MCF 10A (cell line): ENCODE measurements around the gene GOLPH3. TPM values are rescaled to one million over a fixed set of nuclear protein-coding genes. Genes with fewer than 3 reads are reported as not detected.
A peak's percentile ranks its signal among the peaks of the same experiment; 100 is the strongest.

Source experiments
- BruUV-seq: library from RNA; stranded (reverse); fragments of 400-500 nt; replicated peaks from 2 replicates; lab custom pipeline; 2021; lab: Mats Ljungman, UMichigan
- CTCF ChIA-PET: fragments of 300-600 bp; sonication (Branson Sonifier 250); formaldehyde crosslinking; extraction: SDS; loops from one replicate; lab custom pipeline; 2021; ENCODE audit warnings: antibody characterized with exemption, inconsistent platforms; lab: Yijun Ruan, JAX
- POLR2A ChIA-PET: fragments of 300-600, 350-650 bp; sonication (Branson Sonifier 250); formaldehyde crosslinking; extraction: SDS; loops from one replicate; lab custom pipeline; 2020; ENCODE audit warnings: antibody characterized with exemption, inconsistent platforms; lab: Yijun Ruan, JAX
- DNase-seq: peaks from one replicate; pipeline ENCODE4 v3.0.0-alpha.2; 2018; ENCODE audit not compliant: unreplicated experiment
- H3K27ac Mint-ChIP-seq: one replicate; pipeline ENCODE4 v1.8.0; 2022; ENCODE audit warnings: mild to moderate bottlenecking, low read depth, mixed read lengths; ENCODE audit not compliant: unreplicated experiment
- H3K27me3 Mint-ChIP-seq: one replicate; pipeline ENCODE4 v1.8.0; 2022; ENCODE audit warnings: mixed read lengths; ENCODE audit not compliant: insufficient read depth, unreplicated experiment
- H3K36me3 Mint-ChIP-seq: one replicate; pipeline ENCODE4 v1.8.0; 2022; ENCODE audit warnings: mild to moderate bottlenecking, moderate library complexity, mixed read lengths; ENCODE audit not compliant: insufficient read depth, unreplicated experiment
- H3K4me1 Mint-ChIP-seq: one replicate; pipeline ENCODE4 v1.8.0; 2022; ENCODE audit warnings: mixed read lengths; ENCODE audit not compliant: insufficient read depth, unreplicated experiment
- H3K4me3 Mint-ChIP-seq: one replicate; pipeline ENCODE4 v1.8.0; 2022; ENCODE audit warnings: mild to moderate bottlenecking, moderate library complexity, mixed read lengths; ENCODE audit not compliant: unreplicated experiment
- H3K9me3 Mint-ChIP-seq: one replicate; pipeline ENCODE4 v1.8.0; 2022; ENCODE audit warnings: mixed read lengths; ENCODE audit not compliant: unreplicated experiment
- intact Hi-C: fragments of 100-400 bp; cut with micrococcal nuclease; formaldehyde crosslinking; loops from 2 replicates; pipeline ENCODE4 v1.14.1; 2022
- total RNA-seq: library from RNA; stranded (reverse); gene quantifications from 2 replicates; pipeline ENCODE4 v1.2.3, GENCODE V29; 2022
- TF ChIP-seq, protein P1 (sequence below): fragments of 200-600 bp; IDR thresholded peaks from one replicate; pipeline ENCODE4 v1.8.0; 2022; ENCODE audit warnings: antibody characterized with exemption, mild to moderate bottlenecking; ENCODE audit not compliant: unreplicated experiment

The GOLPH3 gene
- total RNA-seq, 1 experiment from 2014 or later = 89.6 TPM

- intact Hi-C loops = no loop called here
- no peak overlapping the region for H3K27ac Mint-ChIP-seq
Observed at GRCh38 chr5:32096891-32097595, 77.1 kb downstream of the GOLPH3 start.

GRCh38 chr5:32095261-32095671 lies 78.9 kb downstream of the GOLPH3 start:
- Mint-ChIP-seq H3K9me3 (no peaks in the 10 kb centered on the region), H3K27ac (peak overlapping the region; percentile 42), H3K36me3 (peaks cover 83% of the 10 kb centered on the region), H3K4me1 (no peaks in the 10 kb centered on the region), H3K27me3 (no peaks in the 10 kb centered on the region), H3K4me3 (no peak overlapping the region)
- intact Hi-C loops = no loop called here
- no TSS peak for BruUV-seq
- CTCF ChIA-PET = interaction anchor here (0.6 to 3.0 kb wide), 7 partner anchors 18 to 270 kb away, joined by 3 to 9 read pairs (median 5); no protein-coding TSS in a partner anchor
- no peak for DNase-seq
- TF ChIP-seq, protein P1, sequence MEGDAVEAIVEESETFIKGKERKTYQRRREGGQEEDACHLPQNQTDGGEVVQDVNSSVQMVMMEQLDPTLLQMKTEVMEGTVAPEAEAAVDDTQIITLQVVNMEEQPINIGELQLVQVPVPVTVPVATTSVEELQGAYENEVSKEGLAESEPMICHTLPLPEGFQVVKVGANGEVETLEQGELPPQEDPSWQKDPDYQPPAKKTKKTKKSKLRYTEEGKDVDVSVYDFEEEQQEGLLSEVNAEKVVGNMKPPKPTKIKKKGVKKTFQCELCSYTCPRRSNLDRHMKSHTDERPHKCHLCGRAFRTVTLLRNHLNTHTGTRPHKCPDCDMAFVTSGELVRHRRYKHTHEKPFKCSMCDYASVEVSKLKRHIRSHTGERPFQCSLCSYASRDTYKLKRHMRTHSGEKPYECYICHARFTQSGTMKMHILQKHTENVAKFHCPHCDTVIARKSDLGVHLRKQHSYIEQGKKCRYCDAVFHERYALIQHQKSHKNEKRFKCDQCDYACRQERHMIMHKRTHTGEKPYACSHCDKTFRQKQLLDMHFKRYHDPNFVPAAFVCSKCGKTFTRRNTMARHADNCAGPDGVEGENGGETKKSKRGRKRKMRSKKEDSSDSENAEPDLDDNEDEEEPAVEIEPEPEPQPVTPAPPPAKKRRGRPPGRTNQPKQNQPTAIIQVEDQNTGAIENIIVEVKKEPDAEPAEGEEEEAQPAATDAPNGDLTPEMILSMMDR = no peak
- POLR2A ChIA-PET = interaction anchor here (0.6 kb wide), 1 partner anchor 34 kb away, joined by 3 read pairs; no protein-coding TSS in a partner anchor

More at GRCh38 chr5:32096891-32097595, 77.1 kb downstream of the GOLPH3 start:
- BruUV-seq = no TSS peak
- no peak for DNase-seq
- peaks cover 83% of the 10 kb centered on the region for H3K36me3 Mint-ChIP-seq
- no peaks in the 10 kb centered on the region for H3K4me1 Mint-ChIP-seq
- TF ChIP-seq, protein P1 = no peak
- H3K4me3 Mint-ChIP-seq = no peak overlapping the region
- H3K9me3 Mint-ChIP-seq = no peaks in the 10 kb centered on the region
- H3K27me3 Mint-ChIP-seq = no peaks in the 10 kb centered on the region
- ChIA-PET CTCF (interaction anchor here (2.0 to 3.0 kb wide), 2 partner anchors 20 to 272 kb away, joined by 5 to 9 read pairs; no protein-coding TSS in a partner anchor), POLR2A (no interaction called here)

GRCh38 chr5:32094691-32095090 lies 79.4 kb downstream of the GOLPH3 start:
- H3K9me3 Mint-ChIP-seq = no peaks in the 10 kb centered on the region
- H3K4me3 Mint-ChIP-seq = no peak overlapping the region
- peak overlapping the region; percentile 42 for H3K27ac Mint-ChIP-seq
- TF ChIP-seq, protein P1 = no peak
- H3K36me3 Mint-ChIP-seq = peaks cover 82% of the 10 kb centered on the region
- no peaks in the 10 kb centered on the region for H3K27me3 Mint-ChIP-seq
- POLR2A ChIA-PET = no interaction called here
- H3K4me1 Mint-ChIP-seq = no peaks in the 10 kb centered on the region
- BruUV-seq = no TSS peak
- no peak for DNase-seq
- CTCF ChIA-PET = interaction anchor here (0.6 to 3.0 kb wide), 4 partner anchors 18 to 430 kb away, joined by 3 to 9 read pairs (median 6); no protein-coding TSS in a partner anchor
- intact Hi-C loops = no loop called here
